ENCODE results near the gene TBCCD1. TPM values are rescaled to one million over a fixed set of nuclear protein-coding genes. Genes with fewer than 3 reads are reported as not detected.
"Not testable (repeated sequence)": the region's sequence is repeated elsewhere in the genome, so short reads cannot be mapped to it uniquely, and the experiment has no call there.

Gene TBCCD1
- total and polyA plus RNA-seq, 8 donors = 11.6 to 23.0 (median 19.2) TPM

- DNase-seq = no peak
- intact Hi-C loops (cut with DNase I) = no loop called here
- Histone ChIP-seq H3K27me3 (no peaks in the 10 kb centered on the region), H3K27ac (no peak overlapping the region), H3K4me3 (no peak overlapping the region), H3K9me3 (peaks cover 0 to 1% of the 10 kb centered on the region in 2 donors), H3K36me3 (no peaks in the 10 kb centered on the region), H3K4me1 (no peaks in the 10 kb centered on the region)
- TF ChIP-seq, protein P1, sequence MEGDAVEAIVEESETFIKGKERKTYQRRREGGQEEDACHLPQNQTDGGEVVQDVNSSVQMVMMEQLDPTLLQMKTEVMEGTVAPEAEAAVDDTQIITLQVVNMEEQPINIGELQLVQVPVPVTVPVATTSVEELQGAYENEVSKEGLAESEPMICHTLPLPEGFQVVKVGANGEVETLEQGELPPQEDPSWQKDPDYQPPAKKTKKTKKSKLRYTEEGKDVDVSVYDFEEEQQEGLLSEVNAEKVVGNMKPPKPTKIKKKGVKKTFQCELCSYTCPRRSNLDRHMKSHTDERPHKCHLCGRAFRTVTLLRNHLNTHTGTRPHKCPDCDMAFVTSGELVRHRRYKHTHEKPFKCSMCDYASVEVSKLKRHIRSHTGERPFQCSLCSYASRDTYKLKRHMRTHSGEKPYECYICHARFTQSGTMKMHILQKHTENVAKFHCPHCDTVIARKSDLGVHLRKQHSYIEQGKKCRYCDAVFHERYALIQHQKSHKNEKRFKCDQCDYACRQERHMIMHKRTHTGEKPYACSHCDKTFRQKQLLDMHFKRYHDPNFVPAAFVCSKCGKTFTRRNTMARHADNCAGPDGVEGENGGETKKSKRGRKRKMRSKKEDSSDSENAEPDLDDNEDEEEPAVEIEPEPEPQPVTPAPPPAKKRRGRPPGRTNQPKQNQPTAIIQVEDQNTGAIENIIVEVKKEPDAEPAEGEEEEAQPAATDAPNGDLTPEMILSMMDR (IDR thresholded peaks at IDR 0.05) = no peak
- ATAC-seq = no peak
Measured at GRCh38 chr3:186502966-186503712, 64.0 kb downstream of the TBCCD1 start.

DNA sequence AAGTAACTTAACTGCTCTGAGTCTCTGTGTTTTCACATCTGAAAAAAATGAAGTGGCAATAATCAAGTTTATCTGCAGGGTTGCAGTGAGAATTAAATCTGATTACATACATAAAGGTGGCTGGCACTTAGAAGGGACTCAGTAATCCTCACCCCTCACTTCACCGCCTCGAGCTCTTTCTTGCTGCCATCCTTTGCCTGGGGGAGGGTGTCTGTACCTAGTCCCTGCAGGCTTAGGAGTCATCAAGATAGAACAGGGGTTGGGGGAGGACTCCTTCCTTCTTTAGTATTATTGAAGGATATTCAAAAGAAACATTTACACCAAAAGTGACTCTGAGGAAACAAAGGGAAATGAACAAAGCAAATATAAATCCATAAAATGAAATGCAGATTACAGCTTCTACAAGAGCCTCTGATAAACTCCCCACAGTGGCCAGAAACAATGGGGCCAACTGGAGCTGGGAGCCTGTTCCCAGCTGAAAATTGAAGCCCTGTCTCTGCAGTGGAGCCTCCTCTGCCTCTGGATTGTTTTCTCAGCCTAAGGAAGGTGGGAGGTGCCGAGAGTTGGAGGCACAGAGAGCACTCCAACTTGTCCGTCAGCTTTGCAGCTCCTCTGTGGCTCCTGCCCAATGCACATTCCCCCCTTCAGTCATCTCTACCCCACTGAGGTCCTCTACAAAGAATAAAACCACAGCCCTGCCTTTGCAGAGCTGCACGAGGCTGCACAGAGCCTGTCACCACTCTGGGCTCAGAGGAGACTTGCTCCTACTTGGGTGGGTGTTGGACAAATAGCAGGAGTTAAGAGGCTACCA lies 64.8 kb downstream of the TBCCD1 start:
- peaks cover 0 to 4% of the 10 kb centered on the region in 2 donors for H3K9me3 ChIP-seq
- H3K4me1 ChIP-seq = no peaks in the 10 kb centered on the region
- intact Hi-C loops (cut with DNase I) = no loop called here
- no peak overlapping the region for H3K27ac ChIP-seq
- H3K27me3 ChIP-seq = no peaks in the 10 kb centered on the region
- TF ChIP-seq, protein P1 (IDR thresholded peaks at IDR 0.05) = no peak
- no peaks in the 10 kb centered on the region for H3K36me3 ChIP-seq
- DNase-seq = no peak
- H3K4me3 ChIP-seq = no peak overlapping the region
- peak; percentile 38 for ATAC-seq

GRCh38 chr3:186499949-186500348 lies 67.2 kb downstream of the TBCCD1 start:
- H3K4me1 ChIP-seq; H3K27me3 ChIP-seq; intact Hi-C loops (cut with DNase I); DNase-seq; H3K27ac ChIP-seq; H3K9me3 ChIP-seq; H3K36me3 ChIP-seq; ATAC-seq; H3K4me3 ChIP-seq: not testable (repeated sequence)

DNA sequence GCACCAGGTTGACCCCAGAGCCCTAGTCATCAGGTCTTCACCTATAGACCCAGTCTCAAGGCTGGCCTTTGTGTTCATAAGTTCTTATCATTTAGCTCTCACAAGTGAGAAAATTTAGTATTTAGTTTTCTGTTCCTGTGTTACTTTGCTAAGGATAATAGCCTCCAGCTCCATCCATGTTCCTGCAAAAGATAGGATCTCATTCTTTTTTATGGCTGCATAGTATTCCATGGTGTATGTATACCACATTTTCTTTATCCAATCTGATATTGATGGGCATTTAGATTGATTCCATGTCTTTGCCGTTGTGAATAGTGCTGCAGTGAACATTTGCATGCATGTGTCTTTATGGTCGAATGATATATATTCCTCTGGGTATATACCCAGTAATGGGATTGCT lies 69.1 kb downstream of the TBCCD1 start:
- H3K36me3 ChIP-seq; DNase-seq; intact Hi-C loops (cut with DNase I); H3K9me3 ChIP-seq; ATAC-seq; H3K4me3 ChIP-seq; H3K4me1 ChIP-seq; H3K27me3 ChIP-seq; H3K27ac ChIP-seq: not testable (repeated sequence)

DNA sequence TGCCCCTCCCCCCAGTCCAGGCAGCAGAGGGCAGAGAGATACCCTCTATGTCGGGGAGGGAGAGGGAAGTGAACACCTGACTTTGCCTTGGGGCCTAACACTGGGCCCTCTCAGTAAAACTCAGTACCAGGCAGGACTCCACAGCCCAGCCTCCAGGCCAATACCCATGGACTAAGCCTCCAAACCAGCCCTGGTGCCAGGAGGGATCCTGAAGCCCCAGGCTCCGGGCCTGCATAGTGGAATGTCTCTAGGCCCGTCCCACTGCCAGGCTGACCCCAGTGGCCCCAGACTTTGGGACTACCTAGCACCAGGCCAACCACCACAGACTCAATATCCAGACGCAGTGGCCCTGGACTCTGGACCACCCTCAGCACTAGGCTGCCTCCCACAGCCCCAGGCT lies 69.5 kb downstream of the TBCCD1 start:
- intact Hi-C loops (cut with DNase I) = no loop called here
- Histone ChIP-seq H3K27ac (no peak overlapping the region), H3K27me3 (no peaks in the 10 kb centered on the region), H3K36me3 (no peaks in the 10 kb centered on the region), H3K9me3 (peaks cover 0 to 4% of the 10 kb centered on the region in 2 donors), H3K4me1 (no peaks in the 10 kb centered on the region), H3K4me3 (no peak overlapping the region)
- TF ChIP-seq, protein P1 (IDR thresholded peaks at IDR 0.05) = no peak
- DNase-seq (no peak), ATAC-seq (no peak)

GRCh38 chr3:186496635-186497034 lies 70.5 kb downstream of the TBCCD1 start:
- no peak overlapping the region for H3K27ac ChIP-seq
- DNase-seq (no peak), ATAC-seq (no peak)
- intact Hi-C loops (cut with DNase I) = no loop called here
- TF ChIP-seq, protein P1 (IDR thresholded peaks at IDR 0.05) = no peak
- H3K27me3 ChIP-seq = no peaks in the 10 kb centered on the region
- H3K36me3 ChIP-seq = no peaks in the 10 kb centered on the region
- H3K4me3 ChIP-seq = no peak overlapping the region
- H3K4me1 ChIP-seq = no peaks in the 10 kb centered on the region
- peaks cover 0 to 4% of the 10 kb centered on the region in 2 donors for H3K9me3 ChIP-seq
